CD14-positive monocyte (primary cell): Measurements from ENCODE around the gene GNL2. TPM values are rescaled to one million over a fixed set of nuclear protein-coding genes. Genes with fewer than 3 reads are reported as not detected.
A peak's percentile ranks its signal among the peaks of the same experiment; 100 is the strongest.

Experiments used
- DNase-seq, 3 donors: peaks; one replicate each; pipeline ENCODE4 v3.0.0-alpha.2; 2011 to 2022
- H2AFZ ChIP-seq: 2 replicates; pipeline ENCODE4 v1.6.0; 2012; ENCODE audit warnings: mild to moderate bottlenecking, low read depth, low read length, inconsistent platforms; ENCODE audit not compliant: insufficient read depth, poor library complexity, severe bottlenecking
- H3K27ac ChIP-seq, 2 donors: 1 replicate in 1 of 2; 2 replicates in 1 of 2; pipeline ENCODE4 v1.5.1; 2012 to 2013; ENCODE audit warnings: low read length in 2 of 2, control low read depth in 1 of 2, inconsistent platforms in 1 of 2, low read depth in 1 of 2, mild to moderate bottlenecking in 1 of 2
- H3K27me3 ChIP-seq, 2 donors: one replicate each; pipeline versions ENCODE4 v1.6.0 to v1.6.1; 2011 to 2013; ENCODE audit warnings: low read length in 2 of 2; ENCODE audit not compliant: control insufficient read depth in 2 of 2, insufficient read depth in 2 of 2
- H3K36me3 ChIP-seq, 2 donors: replicated peaks in 1 of 2; 1 replicate in 1 of 2; 2 replicates in 1 of 2; pipeline versions ENCODE4 v1.5.1 to v1.6.1; 2012 to 2013; ENCODE audit warnings: low read length in 2 of 2, control low read depth in 1 of 2, inconsistent platforms in 1 of 2, mild to moderate bottlenecking in 1 of 2; ENCODE audit not compliant: insufficient read depth in 2 of 2, control insufficient read depth in 1 of 2
- H3K4me1 ChIP-seq, 2 donors: 1 replicate in 1 of 2; 2 replicates in 1 of 2; pipeline versions ENCODE4 v1.5.1 to v1.6.1; 2012 to 2013; ENCODE audit warnings: low read length in 2 of 2, control low read depth in 1 of 2, inconsistent platforms in 1 of 2, mild to moderate bottlenecking in 1 of 2, moderate library complexity in 1 of 2; ENCODE audit not compliant: insufficient read depth in 2 of 2, control insufficient read depth in 1 of 2
- H3K4me2 ChIP-seq: replicated peaks from 2 replicates; pipeline ENCODE3; 2012; ENCODE audit warnings: low read length, moderate library complexity, mild to moderate bottlenecking; ENCODE audit not compliant: poor library complexity, severe bottlenecking; ENCODE audit errors: extremely low read depth
- H3K4me3 ChIP-seq, 3 experiments: fragments of 200-600 bp in 1 of 3; sonication (generic) in 1 of 3; replicated peaks in 1 of 3; 1 replicate in 2 of 3; 2 replicates in 1 of 3; pipeline ENCODE4 v1.5.1; 2011 to 2013; ENCODE audit warnings: low read length in 3 of 3, mild to moderate bottlenecking in 3 of 3, control low read depth in 2 of 3, low read depth in 2 of 3, inconsistent platforms in 1 of 3, moderate library complexity in 1 of 3
- H3K79me2 ChIP-seq: 2 replicates; pipeline ENCODE4 v1.6.0; 2012; ENCODE audit warnings: mild to moderate bottlenecking, control low read depth, inconsistent platforms, low read length, moderate library complexity; ENCODE audit not compliant: insufficient read depth
- H3K9ac ChIP-seq: 2 replicates; pipeline ENCODE4 v1.6.0; 2017; ENCODE audit warnings: low read length, mild to moderate bottlenecking; ENCODE audit not compliant: insufficient read depth, poor library complexity, severe bottlenecking
- H3K9me3 ChIP-seq, 2 donors: replicated peaks in 1 of 2; 1 replicate in 1 of 2; 2 replicates in 1 of 2; pipeline versions ENCODE4 v1.5.1 to v1.6.1; 2012 to 2013; ENCODE audit warnings: low read length in 2 of 2, control low read depth in 1 of 2; ENCODE audit not compliant: control insufficient read depth in 1 of 2, insufficient read depth in 1 of 2
- H4K20me1 ChIP-seq: 2 replicates; pipeline ENCODE4 v1.6.0; 2012; ENCODE audit warnings: mild to moderate bottlenecking, low read length, control low read depth, moderate library complexity; ENCODE audit not compliant: insufficient read depth
- H3K27ac Mint-ChIP-seq, 7 donors: one replicate each; pipeline ENCODE4 v1.8.0; 2020; ENCODE audit warnings: mild to moderate bottlenecking in 7 of 7, mixed read lengths in 7 of 7, moderate library complexity in 6 of 7, inconsistent platforms in 2 of 7
- H3K27me3 Mint-ChIP-seq, 3 donors: one replicate each; pipeline ENCODE4 v1.8.0; 2021 to 2022; ENCODE audit warnings: low read depth in 3 of 3, mild to moderate bottlenecking in 3 of 3, mixed read lengths in 3 of 3, moderate library complexity in 3 of 3, inconsistent platforms in 1 of 3
- H3K36me3 Mint-ChIP-seq, 2 donors: one replicate each; pipeline ENCODE4 v1.8.0; 2020; ENCODE audit warnings: mixed read lengths in 2 of 2, inconsistent platforms in 1 of 2, mild to moderate bottlenecking in 1 of 2
- H3K4me1 Mint-ChIP-seq: one replicate; pipeline ENCODE4 v1.8.0; 2020; ENCODE audit warnings: mild to moderate bottlenecking, mixed read lengths
- H3K4me3 Mint-ChIP-seq, 2 donors: one replicate each; pipeline ENCODE4 v1.8.0; 2020; ENCODE audit warnings: mild to moderate bottlenecking in 2 of 2, mixed read lengths in 2 of 2, moderate library complexity in 1 of 2
- H3K9me3 Mint-ChIP-seq, 7 donors: one replicate each; pipeline ENCODE4 v1.8.0; 2020 to 2022; ENCODE audit warnings: mixed read lengths in 7 of 7, mild to moderate bottlenecking in 6 of 7, moderate library complexity in 6 of 7, inconsistent platforms in 2 of 7
- WGBS: methylation state at CpG from one replicate; pipeline ENCODE4 v1.1.5; 2013; ENCODE audit warnings: missing lambda C conversion rate; ENCODE audit not compliant: insufficient coverage; 5-methylcytosine and 5-hydroxymethylcytosine counted together
- intact Hi-C, 2 donors: fragments of 100-400 bp; cut with micrococcal nuclease; formaldehyde crosslinking; loops; one replicate each; pipeline versions ENCODE4 v1.15.0 to v1.15.1; 2023
- polyA minus RNA-seq: library from RNA; depleted of rRNA, polyadenylated mRNA; stranded (reverse); fragments of >200 nt; gene quantifications from 2 replicates; pipeline ENCODE4 v1.2.3, GENCODE V29; 2012
- polyA plus RNA-seq, 3 donors: library from polyadenylated mRNA; depleted of rRNA in 1 of 3; unstranded in 2 of 3; stranded (reverse) in 1 of 3; fragments of 300-500 nt in 2 of 3; fragments of >200 nt in 1 of 3; fragmentation: Illumina TruSeq in 2 of 3; gene quantifications; 1 replicate in 2 of 3; 2 replicates in 1 of 3; pipeline ENCODE4 v1.2.3, GENCODE V29; 2012 to 2021
- total RNA-seq, 12 experiments: library from RNA in 1 of 12; stranded (reverse) in 1 of 12; fragments of 120-200 nt in 1 of 12; gene quantifications; one replicate each; pipeline ENCODE4 v1.2.4 and lab custom pipeline; 2013 to 2026; ENCODE audit warnings: mixed read lengths in 6 of 12, inconsistent platforms in 1 of 12
- TF ChIP-seq, protein P1 (sequence below): fragments of 200-600 bp; IDR thresholded peaks from one replicate; pipeline ENCODE4 v1.8.0; 2022; ENCODE audit warnings: antibody characterized with exemption, mild to moderate bottlenecking

GNL2 gene
- total RNA-seq (2013), result 72.6 TPM
- 10 to 100 TPM; 22.2 to 37.2 (median 35.4) TPM for polyA plus RNA-seq
- polyA minus RNA-seq, result 36.0 and 38.4 TPM in 2 replicates
- 28.8 to 97.1 (median 66.3) reads per million in 11 experiments for total RNA-seq (lab: John Stamatoyannopoulos, UW)

DNA sequence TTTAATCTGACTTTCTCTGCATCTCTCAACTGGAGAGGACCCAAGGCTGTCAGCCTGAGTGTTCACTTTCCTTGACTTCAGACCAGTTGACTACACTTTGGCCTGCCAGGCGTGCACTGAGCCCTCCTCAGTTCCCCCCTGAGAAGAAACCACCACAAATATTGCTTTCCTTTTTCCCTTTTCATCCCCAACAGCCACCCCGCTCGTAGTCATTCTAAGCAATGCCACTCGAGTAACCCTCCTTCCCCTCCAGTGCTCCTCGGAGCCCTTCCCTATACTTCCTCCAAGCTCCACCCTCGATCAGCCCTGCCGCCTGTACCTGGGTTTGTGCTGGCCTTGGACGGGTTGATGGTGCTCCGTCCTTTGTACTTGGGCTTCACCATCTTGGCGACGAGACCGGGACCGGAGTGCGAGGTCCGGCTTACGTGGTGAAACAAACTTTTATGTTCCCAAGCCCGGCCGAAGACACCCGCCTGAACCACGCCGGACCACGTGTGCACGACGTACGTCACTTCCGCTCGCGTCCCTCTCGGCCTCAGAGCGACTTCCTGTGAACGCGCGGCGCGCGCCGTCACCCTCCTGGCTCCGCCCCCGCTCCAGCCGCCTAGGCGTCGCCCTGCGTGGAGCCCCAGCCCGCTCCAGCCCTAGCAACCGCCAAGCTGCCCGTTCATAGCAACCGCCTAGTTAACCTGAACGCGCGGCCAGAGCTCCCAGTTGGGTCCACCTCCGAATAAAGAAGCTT lies at the start of gene GNL2:
Gene GNL2 (minus strand): TSS at position 498 of the 742 bp plus-strand sequence. CDS start 115 bp downstream, at position 383.
- Histone ChIP-seq H3K9ac (peak within 1 kb of the TSS; percentile 83), H3K27ac (peak within 1 kb of the TSS; percentile 90 to 97), H3K9me3 (no peaks in the 10 kb centered on the region), H3K36me3 (peaks cover 26 to 35% of the 10 kb centered on the region in 2 donors), H3K4me2 (peak within 1 kb of the TSS; percentile 99), H3K4me1 (peaks cover 17 to 21% of the 10 kb centered on the region in 2 donors), H2AFZ (peak within 1 kb of the TSS; percentile 97), H3K27me3 (peaks cover 0 to 2% of the 10 kb centered on the region in 2 donors), H4K20me1 (peaks cover 43% of the 10 kb centered on the region), H3K4me3 (peak within 1 kb of the TSS; percentile 75 to 97 (median 89)), H3K79me2 (peaks cover 40% of the 10 kb centered on the region)
- WGBS, result under 1% methylated on average over 51 of the region's 51 CpGs
- peaks cover 0 to 2% (median 0%) of the 10 kb centered on the region in 7 donors for H3K9me3 Mint-ChIP-seq
- intact Hi-C loops, result loop anchor here (2.0 to 10.0 kb wide), 5 partner anchors 38 to 419 kb away; partner anchors contain the start of genes CDCA8 (in 1 of the 2), DNALI1 (in 1 of the 2), MTF1 (in 1 of the 2) and SNIP1 (in 1 of the 2)
- H3K27ac Mint-ChIP-seq, result peak within 1 kb of the TSS; percentile 99 to 100 (median 99)
- H3K4me3 Mint-ChIP-seq, result peak within 1 kb of the TSS; percentile 96 to 99
- peaks cover 19% of the 10 kb centered on the region for H3K4me1 Mint-ChIP-seq
- TF ChIP-seq, protein P1, sequence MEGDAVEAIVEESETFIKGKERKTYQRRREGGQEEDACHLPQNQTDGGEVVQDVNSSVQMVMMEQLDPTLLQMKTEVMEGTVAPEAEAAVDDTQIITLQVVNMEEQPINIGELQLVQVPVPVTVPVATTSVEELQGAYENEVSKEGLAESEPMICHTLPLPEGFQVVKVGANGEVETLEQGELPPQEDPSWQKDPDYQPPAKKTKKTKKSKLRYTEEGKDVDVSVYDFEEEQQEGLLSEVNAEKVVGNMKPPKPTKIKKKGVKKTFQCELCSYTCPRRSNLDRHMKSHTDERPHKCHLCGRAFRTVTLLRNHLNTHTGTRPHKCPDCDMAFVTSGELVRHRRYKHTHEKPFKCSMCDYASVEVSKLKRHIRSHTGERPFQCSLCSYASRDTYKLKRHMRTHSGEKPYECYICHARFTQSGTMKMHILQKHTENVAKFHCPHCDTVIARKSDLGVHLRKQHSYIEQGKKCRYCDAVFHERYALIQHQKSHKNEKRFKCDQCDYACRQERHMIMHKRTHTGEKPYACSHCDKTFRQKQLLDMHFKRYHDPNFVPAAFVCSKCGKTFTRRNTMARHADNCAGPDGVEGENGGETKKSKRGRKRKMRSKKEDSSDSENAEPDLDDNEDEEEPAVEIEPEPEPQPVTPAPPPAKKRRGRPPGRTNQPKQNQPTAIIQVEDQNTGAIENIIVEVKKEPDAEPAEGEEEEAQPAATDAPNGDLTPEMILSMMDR, result no peak
- H3K27me3 Mint-ChIP-seq, result peaks cover 0 to 4% (median 4%) of the 10 kb centered on the region in 3 donors
- peak; percentile 98 for DNase-seq
- H3K36me3 Mint-ChIP-seq, result peaks cover 25 to 28% of the 10 kb centered on the region in 2 donors

DNA sequence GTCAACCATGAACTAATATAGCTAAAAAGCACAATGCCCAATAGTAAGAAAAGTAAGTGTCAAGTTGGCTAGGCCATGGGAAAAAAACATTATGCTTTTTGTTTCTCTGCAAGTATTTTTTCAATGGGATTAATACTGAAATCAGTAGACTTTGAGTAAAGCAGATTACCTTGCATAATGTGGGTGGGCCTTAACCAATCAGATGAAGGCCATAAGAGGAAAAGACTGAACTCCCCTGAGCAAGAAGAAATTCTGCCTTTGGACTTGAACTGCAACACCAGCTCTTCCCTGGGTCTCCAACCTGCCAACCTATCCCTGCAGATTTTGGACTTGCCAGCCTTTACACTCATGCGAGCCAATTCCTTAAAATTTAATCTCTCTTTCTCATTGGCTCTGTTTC lies 45.3 kb upstream of the GNL2 start:
- WGBS, result no CpG with 5 or more reads among the region's 1 CpG
- Mint-ChIP-seq H3K27ac (no peak overlapping the region), H3K27me3 (peaks cover 20 to 31% (median 26%) of the 10 kb centered on the region in 3 donors), H3K9me3 (peaks cover 0 to 1% (median 0%) of the 10 kb centered on the region in 7 donors), H3K36me3 (no peaks in the 10 kb centered on the region), H3K4me1 (no peaks in the 10 kb centered on the region), H3K4me3 (no peak overlapping the region)
- Histone ChIP-seq H4K20me1 (no peaks in the 10 kb centered on the region), H3K4me3 (no peak overlapping the region), H3K27ac (no peak overlapping the region), H3K27me3 (peaks cover 7 to 25% of the 10 kb centered on the region in 2 donors), H3K4me2 (no peak overlapping the region), H3K36me3 (no peaks in the 10 kb centered on the region), H2AFZ (no peak overlapping the region), H3K9me3 (peaks cover 4 to 7% of the 10 kb centered on the region in 2 donors), H3K4me1 (no peaks in the 10 kb centered on the region), H3K9ac (no peak overlapping the region), H3K79me2 (no peaks in the 10 kb centered on the region)
- no peak for DNase-seq
- TF ChIP-seq, protein P1, result no peak
- intact Hi-C loops, result no loop called here
